Thyroid gland (tissue), 4 donors: ENCODE data around the gene DPP3. TPM values are rescaled to one million over a fixed set of nuclear protein-coding genes. Genes with fewer than 3 reads are reported as not detected.

ENCODE experiments used
- DNase-seq, 2 donors: peaks; one replicate each; pipeline ENCODE4 v3.0.0-alpha.2; 2019
- H3K27ac ChIP-seq, 3 donors: fragments of 200-600 bp; sonication (generic); 1 replicate in 2 of 3; 2 replicates in 1 of 3; pipeline ENCODE4 v1.5.1; 2016 to 2019; ENCODE audit warnings: mild to moderate bottlenecking in 1 of 3, moderate library complexity in 1 of 3
- H3K27me3 ChIP-seq: fragments of 200-600 bp; sonication (generic); one replicate; pipeline ENCODE4 v1.5.1; 2019
- H3K36me3 ChIP-seq, 2 donors: fragments of 200-600 bp; sonication (generic); one replicate each; pipeline ENCODE4 v1.5.1; 2016 to 2019
- H3K4me1 ChIP-seq, 2 donors: fragments of 200-600 bp; sonication (generic); one replicate each; pipeline ENCODE4 v1.5.1; 2017 to 2019
- H3K4me3 ChIP-seq, 3 donors: fragments of 200-600 bp; sonication (generic); replicated peaks in 1 of 3; 1 replicate in 2 of 3; 2 replicates in 1 of 3; pipeline ENCODE4 v1.5.1; 2016; ENCODE audit warnings: mild to moderate bottlenecking in 1 of 3
- H3K9me3 ChIP-seq: fragments of 200-600 bp; sonication (generic); one replicate; pipeline ENCODE4 v1.5.1; 2017
- CTCF ChIP-seq, 6 experiments: fragments of 200-600 bp in 3 of 6; fragments of 450-650 bp in 3 of 6; sonication (generic) in 3 of 6; IDR thresholded peaks; one replicate each; pipeline ENCODE4 v1.5.1; 2016 to 2019; ENCODE audit warnings: antibody characterized with exemption in 6 of 6, mild to moderate bottlenecking in 2 of 6, inconsistent platforms in 1 of 6, moderate library complexity in 1 of 6
- POLR2A ChIP-seq, 2 donors: fragments of 450-650 bp; IDR thresholded peaks; one replicate each; pipeline ENCODE4 v1.6.1; 2017; ENCODE audit warnings: antibody characterized with exemption in 2 of 2, mild to moderate bottlenecking in 2 of 2, moderate library complexity in 1 of 2
- WGBS, 2 donors: methylation state at CpG; one replicate each; pipeline ENCODE4 v1.1.5; 2017; 5-methylcytosine and 5-hydroxymethylcytosine counted together
- intact Hi-C: fragments of 100-400 bp; cut with DNase I; formaldehyde crosslinking; loops from one replicate; pipeline ENCODE4 v1.15.1; 2023
- total RNA-seq, 4 donors: library from RNA; depleted of rRNA; stranded (reverse); fragments of >200 nt; gene quantifications; one replicate each; pipeline ENCODE4 v1.2.3, GENCODE V29; 2016

DPP3 gene
- total RNA-seq, 4 donors from 2014 or later = 10.9 to 38.7 (median 35.8) TPM

- 93 to 96% methylated on average over 11 of the region's 11 CpGs for WGBS, 2 donors
- TF ChIP-seq CTCF (IDR thresholded peaks at IDR 0.05) (no peak), POLR2A (IDR thresholded peaks at IDR 0.05) (no peak)
- DNase-seq = no peak
- Histone ChIP-seq H3K27me3 (no peaks in the 10 kb centered on the region), H3K27ac (no peak overlapping the region), H3K9me3 (no peaks in the 10 kb centered on the region), H3K4me3 (no peak overlapping the region), H3K36me3 (peaks cover 0 to 12% of the 10 kb centered on the region in 2 donors), H3K4me1 (no peaks in the 10 kb centered on the region)
- intact Hi-C loops = no loop called here
Measured at GRCh38 chr11:66473167-66473566, 7.1 kb upstream of the DPP3 start.

- no peaks in the 10 kb centered on the region for H3K27me3 ChIP-seq
- no peak for DNase-seq
- H3K36me3 ChIP-seq = peaks cover 0 to 12% of the 10 kb centered on the region in 2 donors
- H3K4me1 ChIP-seq = peaks cover 0 to 4% of the 10 kb centered on the region in 2 donors
- H3K27ac ChIP-seq = no peak overlapping the region
- no peak overlapping the region for H3K4me3 ChIP-seq
- no peak for TF ChIP-seq CTCF (IDR thresholded peaks at IDR 0.05)
- no peak for TF ChIP-seq POLR2A (IDR thresholded peaks at IDR 0.05)
- intact Hi-C loops = no loop called here
- 86 to 91% methylated on average over 7 to 17 of the region's 20 CpGs for WGBS, 2 donors
- H3K9me3 ChIP-seq = no peaks in the 10 kb centered on the region
Measured at GRCh38 chr11:66473608-66474515, 6.4 kb upstream of the DPP3 start.

GRCh38 chr11:66475349-66476172 is 4.7 kb upstream of the DPP3 start:
- no peak for TF ChIP-seq CTCF (IDR thresholded peaks at IDR 0.05)
- TF ChIP-seq POLR2A (IDR thresholded peaks at IDR 0.05) = no peak
- Histone ChIP-seq H3K4me3 (no peak overlapping the region), H3K4me1 (peaks cover 5 to 11% of the 10 kb centered on the region in 2 donors), H3K9me3 (no peaks in the 10 kb centered on the region), H3K27me3 (no peaks in the 10 kb centered on the region), H3K27ac (no peak overlapping the region), H3K36me3 (peaks cover 0 to 12% of the 10 kb centered on the region in 2 donors)
- intact Hi-C loops = no loop called here
- 92 to 100% methylated on average over 1 to 14 of the region's 44 CpGs for WGBS, 2 donors
- DNase-seq = no peak

GRCh38 chr11:66476173-66476840 is 3.9 kb upstream of the DPP3 start:
- intact Hi-C loops = no loop called here
- H3K36me3 ChIP-seq = peaks cover 0 to 12% of the 10 kb centered on the region in 2 donors
- WGBS, 2 donors = 76 to 87% methylated on average over 9 to 10 of the region's 10 CpGs
- no peaks in the 10 kb centered on the region for H3K9me3 ChIP-seq
- TF ChIP-seq CTCF (IDR thresholded peaks at IDR 0.05) = no peak
- no peak for TF ChIP-seq POLR2A (IDR thresholded peaks at IDR 0.05)
- DNase-seq = no peak
- H3K27me3 ChIP-seq = no peaks in the 10 kb centered on the region
- no peak overlapping the region for H3K27ac ChIP-seq
- H3K4me3 ChIP-seq = no peak overlapping the region
- H3K4me1 ChIP-seq = peaks cover 5 to 17% of the 10 kb centered on the region in 2 donors
